Neuronal stem cell (in vitro differentiated cells): Measurements from ENCODE around the gene CAMTA1.

ENCODE experiments used
- DNase-seq: peaks from one replicate; pipeline ENCODE4 v3.0.0-alpha.2; 2013; ENCODE audit warnings: low spot score
- H2AFZ ChIP-seq: one replicate; pipeline ENCODE4 v1.6.1; 2013; ENCODE audit warnings: mild to moderate bottlenecking, low read length, inconsistent platforms
- H2AK5ac ChIP-seq: 2 replicates; pipeline ENCODE4 v1.6.1; 2013; ENCODE audit warnings: low read depth, mild to moderate bottlenecking, inconsistent platforms, low read length, moderate library complexity, mixed read lengths
- H2BK120ac ChIP-seq: 2 replicates; pipeline ENCODE4 v1.6.1; 2013; ENCODE audit warnings: low read depth, mild to moderate bottlenecking, inconsistent platforms, low read length, moderate library complexity, mixed read lengths
- H2BK12ac ChIP-seq: one replicate; pipeline ENCODE4 v1.6.1; 2013; ENCODE audit warnings: low read length, inconsistent platforms
- H2BK15ac ChIP-seq: 2 replicates; pipeline ENCODE4 v1.6.1; 2013; ENCODE audit warnings: mild to moderate bottlenecking, low read length, inconsistent platforms, mixed read lengths
- H2BK5ac ChIP-seq: one replicate; pipeline ENCODE4 v1.6.1; 2013; ENCODE audit warnings: inconsistent platforms, mild to moderate bottlenecking, low read length, moderate library complexity
- H3K14ac ChIP-seq: one replicate; pipeline ENCODE4 v1.6.1; 2013; ENCODE audit warnings: low read length, inconsistent platforms
- H3K18ac ChIP-seq: 2 replicates; pipeline ENCODE4 v1.6.1; 2013; ENCODE audit warnings: low read length, inconsistent platforms
- H3K23ac ChIP-seq: 2 replicates; pipeline ENCODE4 v1.6.1; 2013; ENCODE audit warnings: low read depth, mild to moderate bottlenecking, mixed read lengths, low read length, inconsistent platforms; ENCODE audit not compliant: poor library complexity
- H3K27ac ChIP-seq: replicated peaks from 3 replicates; pipeline ENCODE4 v1.5.1; 2013; ENCODE audit warnings: low read length, inconsistent platforms
- H3K27me3 ChIP-seq, 3 experiments: 2 replicates each; pipeline ENCODE4 v1.6.1; 2013; ENCODE audit warnings: low read length in 3 of 3, mild to moderate bottlenecking in 2 of 3, inconsistent platforms in 1 of 3, low read depth in 1 of 3, mixed read lengths in 1 of 3, moderate library complexity in 1 of 3; ENCODE audit not compliant: control insufficient read depth in 3 of 3, insufficient read depth in 3 of 3
- H3K36me3 ChIP-seq, 2 donors: replicated peaks in 1 of 2; 2 replicates each; pipeline ENCODE4 v1.6.1; 2013; ENCODE audit warnings: low read length in 2 of 2; ENCODE audit not compliant: control insufficient read depth in 2 of 2, insufficient read depth in 2 of 2
- H3K4ac ChIP-seq: 2 replicates; pipeline ENCODE4 v1.6.1; 2013; ENCODE audit warnings: inconsistent platforms, mild to moderate bottlenecking, low read length, moderate library complexity
- H3K4me1 ChIP-seq, 2 donors: 1 replicate in 1 of 2; 2 replicates in 1 of 2; pipeline ENCODE4 v1.6.1; 2013; ENCODE audit warnings: low read length in 2 of 2, low read depth in 1 of 2; ENCODE audit not compliant: control insufficient read depth in 2 of 2, insufficient read depth in 1 of 2
- H3K4me2 ChIP-seq: one replicate; pipeline ENCODE4 v1.6.1; 2013; ENCODE audit warnings: mild to moderate bottlenecking, low read length, inconsistent platforms; ENCODE audit not compliant: insufficient read depth, poor library complexity, severe bottlenecking
- H3K4me3 ChIP-seq, 2 donors: 2 replicates each; pipeline ENCODE4 v1.5.1; 2013; ENCODE audit warnings: low read length in 2 of 2, mild to moderate bottlenecking in 2 of 2, inconsistent platforms in 1 of 2, moderate library complexity in 1 of 2
- H3K79me1 ChIP-seq: one replicate; pipeline ENCODE4 v1.6.1; 2013; ENCODE audit warnings: low read depth, mild to moderate bottlenecking, inconsistent platforms, low read length, moderate library complexity
- H3K9ac ChIP-seq: one replicate; pipeline ENCODE4 v1.6.1; 2013; ENCODE audit warnings: mild to moderate bottlenecking, low read depth, low read length, inconsistent platforms; ENCODE audit not compliant: poor library complexity
- H3K9me3 ChIP-seq, 2 donors: replicated peaks in 1 of 2; 2 replicates each; pipeline versions ENCODE3 to v1.6.1; 2013; ENCODE audit warnings: low read length in 2 of 2, mild to moderate bottlenecking in 2 of 2, inconsistent platforms in 1 of 2, low read depth in 1 of 2, mixed read lengths in 1 of 2, moderate library complexity in 1 of 2; ENCODE audit not compliant: control insufficient read depth in 2 of 2, insufficient read depth in 1 of 2
- H4K8ac ChIP-seq: one replicate; pipeline ENCODE4 v1.6.1; 2013; ENCODE audit warnings: low read depth, mild to moderate bottlenecking, inconsistent platforms, low read length, moderate library complexity
- H4K91ac ChIP-seq: one replicate; pipeline ENCODE4 v1.6.1; 2013; ENCODE audit warnings: low read length, low read depth, mild to moderate bottlenecking, inconsistent platforms; ENCODE audit not compliant: poor library complexity
- WGBS, 2 donors: extraction: QIAGEN DNeasy Blood & Tissue Kit; methylation state at CpG; one replicate each; pipeline ENCODE4 v1.1.7; 2013; ENCODE audit warnings: missing lambda C conversion rate in 2 of 2, mixed read lengths in 1 of 2; ENCODE audit not compliant: insufficient read length in 2 of 2, insufficient replicate concordance in 1 of 2; ENCODE audit errors: extremely low coverage in 2 of 2; 5-methylcytosine and 5-hydroxymethylcytosine counted together

Gene CAMTA1

GRCh38 chr1:7630378-7630777, 845.1 kb downstream of the CAMTA1 start:
- H3K14ac ChIP-seq, result no peak overlapping the region
- H3K9me3 ChIP-seq, result no peaks in the 10 kb centered on the region
- H2AFZ ChIP-seq, result no peak overlapping the region
- peaks cover 0 to 3% of the 10 kb centered on the region in 2 donors for H3K4me1 ChIP-seq
- no peak for DNase-seq
- H2BK12ac ChIP-seq, result no peak overlapping the region
- no peak overlapping the region for H4K8ac ChIP-seq
- H3K79me1 ChIP-seq, result peaks cover 3% of the 10 kb centered on the region
- H4K91ac ChIP-seq, result no peak overlapping the region
- peak overlapping the region; percentile 45 for H3K18ac ChIP-seq
- peaks cover 0 to 87% (median 0%) of the 10 kb centered on the region in 3 experiments for H3K27me3 ChIP-seq
- H3K27ac ChIP-seq, result no peak overlapping the region
- H3K23ac ChIP-seq, result peak overlapping the region; percentile 13
- H3K4me2 ChIP-seq, result no peak overlapping the region
- peak overlapping the region; percentile 34 for H3K9ac ChIP-seq
- no peak overlapping the region for H3K4me3 ChIP-seq
- WGBS, 2 donors, result no CpG with 5 or more reads among the region's 8 CpGs
- no peak overlapping the region for H2BK120ac ChIP-seq
- no peak overlapping the region for H2BK15ac ChIP-seq
- no peak overlapping the region for H2BK5ac ChIP-seq
- H3K36me3 ChIP-seq, result no peaks in the 10 kb centered on the region
- H3K4ac ChIP-seq, result no peak overlapping the region
- peak overlapping the region; percentile 33 for H2AK5ac ChIP-seq

- no peak overlapping the region for H2AFZ ChIP-seq
- H3K27ac ChIP-seq, result no peak overlapping the region
- H4K8ac ChIP-seq, result no peak overlapping the region
- H3K36me3 ChIP-seq, result no peaks in the 10 kb centered on the region
- no peak overlapping the region for H3K4me3 ChIP-seq
- no peak overlapping the region for H3K23ac ChIP-seq
- no peak overlapping the region for H3K4me2 ChIP-seq
- peaks cover 0 to 75% (median 0%) of the 10 kb centered on the region in 3 experiments for H3K27me3 ChIP-seq
- peak overlapping the region; percentile 51 for H3K18ac ChIP-seq
- no peak for DNase-seq
- H3K4ac ChIP-seq, result no peak overlapping the region
- no peak overlapping the region for H4K91ac ChIP-seq
- H3K4me1 ChIP-seq, result peaks cover 0 to 3% of the 10 kb centered on the region in 2 donors
- H2BK5ac ChIP-seq, result peak overlapping the region; percentile 61
- no peak overlapping the region for H2BK15ac ChIP-seq
- H2AK5ac ChIP-seq, result no peak overlapping the region
- H3K9ac ChIP-seq, result no peak overlapping the region
- H2BK120ac ChIP-seq, result no peak overlapping the region
- no peaks in the 10 kb centered on the region for H3K9me3 ChIP-seq
- H2BK12ac ChIP-seq, result no peak overlapping the region
- no peak overlapping the region for H3K14ac ChIP-seq
- peaks cover 3% of the 10 kb centered on the region for H3K79me1 ChIP-seq
- no CpG with 5 or more reads among the region's 16 CpGs for WGBS, 2 donors
Observed at GRCh38 chr1:7632176-7632575, 846.9 kb downstream of the CAMTA1 start.

- Histone ChIP-seq H2BK5ac (peak overlapping the region; percentile 61), H3K4me3 (no peak overlapping the region), H3K23ac (no peak overlapping the region), H2BK12ac (no peak overlapping the region), H3K4me2 (no peak overlapping the region), H2BK15ac (no peak overlapping the region), H3K27ac (no peak overlapping the region), H4K91ac (no peak overlapping the region), H3K14ac (peak overlapping the region; percentile 50), H2BK120ac (no peak overlapping the region), H3K36me3 (no peaks in the 10 kb centered on the region), H2AK5ac (peak overlapping the region; percentile 68), H3K27me3 (peaks cover 0 to 73% (median 0%) of the 10 kb centered on the region in 3 experiments), H3K79me1 (peaks cover 3% of the 10 kb centered on the region), H3K4ac (no peak overlapping the region), H3K9ac (peak overlapping the region; percentile 30), H2AFZ (no peak overlapping the region), H3K4me1 (peaks cover 0 to 3% of the 10 kb centered on the region in 2 donors), H3K9me3 (no peaks in the 10 kb centered on the region), H3K18ac (peak overlapping the region; percentile 44), H4K8ac (no peak overlapping the region)
- DNase-seq, result no peak
- WGBS, 2 donors, result no CpG with 5 or more reads among the region's 9 CpGs
Observed at GRCh38 chr1:7632681-7633080, 847.4 kb downstream of the CAMTA1 start.

GRCh38 chr1:7633506-7634245, 848.4 kb downstream of the CAMTA1 start:
- Histone ChIP-seq H3K36me3 (no peaks in the 10 kb centered on the region), H4K91ac (no peak overlapping the region), H3K4ac (no peak overlapping the region), H3K4me3 (peak overlapping the region in 1 of 2 donors; percentile 25), H4K8ac (peak overlapping the region; percentile 72), H3K14ac (peak overlapping the region; percentile 63), H3K9me3 (no peaks in the 10 kb centered on the region), H3K9ac (no peak overlapping the region), H3K23ac (no peak overlapping the region), H2BK12ac (no peak overlapping the region), H2BK15ac (no peak overlapping the region), H3K4me1 (peaks cover 2 to 3% of the 10 kb centered on the region in 2 donors), H2BK5ac (no peak overlapping the region), H3K79me1 (peaks cover 3% of the 10 kb centered on the region), H3K27ac (no peak overlapping the region), H3K18ac (peak overlapping the region; percentile 46), H3K27me3 (peaks cover 0 to 64% (median 0%) of the 10 kb centered on the region in 3 experiments), H2AK5ac (peak overlapping the region; percentile 70), H2BK120ac (no peak overlapping the region), H2AFZ (no peak overlapping the region), H3K4me2 (no peak overlapping the region)
- WGBS, 2 donors, result no CpG with 5 or more reads among the region's 25 CpGs
- no peak for DNase-seq
